Rectal smooth muscle tissue (tissue), 1 donor: ENCODE data around the gene C3orf18.

Source experiments
- H3K27ac ChIP-seq: one replicate; pipeline ENCODE4 v1.7.0; 2013; ENCODE audit warnings: low read depth, low read length, inconsistent platforms
- H3K27me3 ChIP-seq: one replicate; pipeline ENCODE4 v1.7.0; 2013; ENCODE audit warnings: low read length; ENCODE audit not compliant: control insufficient read depth, insufficient read depth
- H3K36me3 ChIP-seq: one replicate; pipeline ENCODE4 v1.7.0; 2013; ENCODE audit warnings: low read length; ENCODE audit not compliant: control insufficient read depth, insufficient read depth
- H3K4me1 ChIP-seq: one replicate; pipeline ENCODE4 v1.7.0; 2013; ENCODE audit warnings: low read length; ENCODE audit not compliant: control insufficient read depth, insufficient read depth
- H3K4me3 ChIP-seq: one replicate; pipeline ENCODE4 v1.7.0; 2013; ENCODE audit warnings: low read length
- H3K9ac ChIP-seq: one replicate; pipeline ENCODE4 v1.7.0; 2013; ENCODE audit warnings: low read length

C3orf18 gene

DNA sequence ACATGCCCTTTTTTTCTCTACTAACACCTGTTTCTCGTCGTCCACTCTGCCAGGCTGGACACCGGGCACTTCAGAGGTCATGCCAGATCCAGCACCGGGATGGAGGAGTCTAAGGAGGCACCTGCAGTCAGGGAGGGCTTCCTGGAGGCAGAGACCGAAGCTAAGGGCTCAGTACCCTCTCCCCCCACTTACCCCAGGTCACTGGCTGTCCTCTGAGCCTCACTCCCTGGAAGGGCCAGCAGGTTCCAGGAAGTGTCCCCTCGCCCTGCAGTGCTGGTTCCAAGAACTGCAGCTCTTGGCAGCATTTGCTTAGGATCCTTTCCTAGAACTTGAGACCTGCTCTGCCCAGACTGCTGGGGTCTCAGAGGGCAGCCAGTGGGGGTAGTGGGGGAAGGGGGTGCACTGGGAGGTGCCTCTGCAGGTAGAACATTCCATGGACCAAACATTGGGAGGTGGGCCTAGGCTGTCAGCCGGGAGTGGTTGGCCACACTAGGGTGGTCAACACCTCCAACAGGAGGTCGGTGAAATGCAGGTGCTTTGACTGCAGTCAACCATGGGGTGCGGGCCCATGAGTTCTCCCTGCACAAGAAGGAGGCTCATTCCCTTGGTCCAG, 32.7 kb upstream of the C3orf18 start:
- peaks cover 34% of the 10 kb centered on the region for H3K4me1 ChIP-seq

GRCh38 chr3:50599716-50600118, 32.2 kb upstream of the C3orf18 start:
- Histone ChIP-seq H3K27me3 (no peaks in the 10 kb centered on the region), H3K4me1 (peaks cover 34% of the 10 kb centered on the region), H3K36me3 (peaks cover 3% of the 10 kb centered on the region), H3K4me3 (no peak overlapping the region), H3K27ac (peak overlapping the region; percentile 98), H3K9ac (no peak overlapping the region)

More for the DNA sequence above, 32.7 kb upstream of the C3orf18 start:
- peak overlapping the region; percentile 98 for H3K27ac ChIP-seq
- H3K9ac ChIP-seq = peak overlapping the region; percentile 33
- peaks cover 3% of the 10 kb centered on the region for H3K36me3 ChIP-seq
- no peaks in the 10 kb centered on the region for H3K27me3 ChIP-seq
- peak overlapping the region; percentile 11 for H3K4me3 ChIP-seq

DNA sequence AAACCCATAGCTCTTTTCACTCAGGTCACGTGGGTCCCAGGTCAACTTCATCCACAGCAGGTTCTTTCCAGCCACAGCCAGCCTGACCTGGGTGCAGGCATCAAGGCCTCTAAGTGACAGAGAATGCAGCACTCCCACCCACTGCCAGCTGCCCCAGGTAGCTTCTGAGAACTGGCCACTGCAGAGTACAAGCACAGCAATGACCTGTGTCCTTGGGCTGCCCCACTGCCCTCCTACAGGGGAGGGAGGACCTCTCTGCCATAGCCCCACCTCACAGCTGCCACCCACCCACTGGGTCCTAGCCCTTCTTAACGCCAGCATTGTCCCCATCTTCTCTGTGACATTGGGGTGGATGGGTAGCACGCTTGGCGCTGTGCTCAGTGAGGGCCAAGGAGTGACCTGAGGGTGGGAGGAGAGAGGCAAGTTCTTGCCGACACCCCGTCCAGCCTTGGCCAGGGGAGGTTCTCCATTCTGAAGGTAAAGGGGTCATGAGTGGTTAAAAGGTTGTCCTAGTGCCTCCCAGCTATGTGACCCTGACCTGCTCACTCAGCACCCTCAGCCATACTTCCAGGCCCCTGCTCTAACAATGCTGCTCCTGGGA, 31.7 kb upstream of the C3orf18 start:
- Histone ChIP-seq H3K27me3 (no peaks in the 10 kb centered on the region), H3K9ac (no peak overlapping the region), H3K4me3 (no peak overlapping the region), H3K27ac (peak overlapping the region; percentile 98), H3K4me1 (peaks cover 34% of the 10 kb centered on the region), H3K36me3 (peaks cover 2% of the 10 kb centered on the region)

DNA sequence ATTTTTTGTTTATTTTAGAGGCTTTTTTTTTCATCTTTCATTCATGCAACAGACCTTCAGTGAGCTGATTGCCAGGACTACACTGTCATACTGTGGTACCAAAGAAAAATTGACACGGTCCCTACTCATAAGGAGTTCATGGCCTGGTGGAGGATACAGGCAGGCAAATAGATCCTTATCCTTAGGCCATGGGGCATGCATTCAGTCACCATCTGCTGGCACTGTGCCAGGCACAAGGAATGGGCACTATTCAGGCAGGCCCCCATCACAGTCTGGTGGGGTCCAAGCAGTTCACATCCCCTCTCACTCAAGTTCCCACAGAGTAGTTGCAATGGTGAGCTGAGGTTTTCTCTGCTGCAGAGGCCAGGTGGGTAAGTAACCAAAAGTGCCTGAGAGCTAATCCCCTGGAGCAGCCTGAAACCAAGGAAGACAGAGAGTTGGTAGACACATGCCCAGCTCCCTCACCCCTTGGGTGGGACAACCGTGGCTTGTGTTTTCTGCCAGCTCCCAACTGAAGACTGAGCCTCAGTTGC, 26.8 kb upstream of the C3orf18 start:
- no peaks in the 10 kb centered on the region for H3K36me3 ChIP-seq
- H3K4me1 ChIP-seq = peaks cover 3% of the 10 kb centered on the region
- H3K27ac ChIP-seq = no peak overlapping the region
- H3K4me3 ChIP-seq = no peak overlapping the region
- no peaks in the 10 kb centered on the region for H3K27me3 ChIP-seq
- H3K9ac ChIP-seq = no peak overlapping the region

- H3K4me3 ChIP-seq = no peak overlapping the region
- H3K9ac ChIP-seq = no peak overlapping the region
- H3K27ac ChIP-seq = no peak overlapping the region
- no peaks in the 10 kb centered on the region for H3K36me3 ChIP-seq
- H3K4me1 ChIP-seq = no peaks in the 10 kb centered on the region
- H3K27me3 ChIP-seq = no peaks in the 10 kb centered on the region
Measured at GRCh38 chr3:50592568-50592967, 25.0 kb upstream of the C3orf18 start.

GRCh38 chr3:50591196-50591741, 23.7 kb upstream of the C3orf18 start:
- no peak overlapping the region for H3K9ac ChIP-seq
- H3K36me3 ChIP-seq = no peaks in the 10 kb centered on the region
- no peak overlapping the region for H3K4me3 ChIP-seq
- no peaks in the 10 kb centered on the region for H3K27me3 ChIP-seq
- no peaks in the 10 kb centered on the region for H3K4me1 ChIP-seq
- no peak overlapping the region for H3K27ac ChIP-seq

- no peak overlapping the region for H3K9ac ChIP-seq
- H3K4me1 ChIP-seq = no peaks in the 10 kb centered on the region
- no peak overlapping the region for H3K27ac ChIP-seq
Measured at GRCh38 chr3:50588759-50589433, 21.3 kb upstream of the C3orf18 start.

DNA sequence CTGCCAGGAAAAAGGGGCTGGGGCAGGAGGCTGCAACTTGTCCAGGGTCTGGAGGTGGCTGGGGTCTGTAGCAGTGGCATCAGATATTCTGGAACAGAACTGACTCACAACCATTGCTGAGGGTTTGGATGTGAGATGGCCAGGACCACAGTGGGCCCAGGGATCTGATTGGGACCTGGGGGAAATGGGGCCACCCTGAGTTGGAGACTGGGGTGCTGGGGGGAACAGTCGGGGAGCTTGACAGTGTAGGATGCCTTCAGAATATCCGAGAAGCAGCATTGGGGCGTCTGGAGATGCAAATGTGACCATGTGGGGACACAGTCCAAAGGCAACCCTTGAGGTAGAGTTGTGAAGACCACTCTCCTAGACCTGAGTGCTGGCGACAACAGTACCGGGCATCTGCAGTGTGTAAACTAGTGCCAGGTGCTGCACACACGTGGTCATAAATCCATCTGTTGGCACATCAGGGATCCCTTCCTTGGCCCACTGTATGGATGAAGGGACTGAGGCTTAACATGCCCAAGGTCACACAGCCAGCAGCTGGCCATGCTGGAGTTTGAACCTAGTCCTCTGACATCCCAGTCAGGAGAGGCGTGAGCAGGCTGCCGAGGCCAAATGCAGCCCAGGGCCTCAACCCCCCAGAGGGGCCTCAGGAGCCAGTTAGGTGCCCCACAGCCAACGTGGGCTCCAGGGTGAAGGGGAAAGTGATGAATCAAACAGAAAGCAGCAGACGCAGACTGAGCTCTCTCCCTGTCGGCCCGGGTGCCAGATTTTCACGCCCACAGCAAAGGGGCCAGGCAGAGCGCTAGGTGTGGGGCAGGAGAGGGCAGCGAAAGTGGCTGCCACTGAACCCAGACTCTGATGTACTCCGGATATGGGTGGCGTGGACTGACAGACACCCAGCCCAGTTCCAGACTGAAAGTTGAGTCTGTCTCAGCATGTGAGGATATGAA, 20.5 kb upstream of the C3orf18 start:
- H3K9ac ChIP-seq = no peak overlapping the region
- H3K27ac ChIP-seq = no peak overlapping the region

More at GRCh38 chr3:50588759-50589433, 21.3 kb upstream of the C3orf18 start:
- Histone ChIP-seq H3K36me3 (no peaks in the 10 kb centered on the region), H3K27me3 (no peaks in the 10 kb centered on the region), H3K4me3 (no peak overlapping the region)

GRCh38 chr3:50587373-50587772, 19.8 kb upstream of the C3orf18 start:
- Histone ChIP-seq H3K27ac (no peak overlapping the region), H3K4me1 (no peaks in the 10 kb centered on the region), H3K27me3 (no peaks in the 10 kb centered on the region), H3K4me3 (no peak overlapping the region), H3K9ac (no peak overlapping the region), H3K36me3 (no peaks in the 10 kb centered on the region)

More for the DNA sequence above, 20.5 kb upstream of the C3orf18 start:
- H3K27me3 ChIP-seq = no peaks in the 10 kb centered on the region
- H3K36me3 ChIP-seq = no peaks in the 10 kb centered on the region
- no peak overlapping the region for H3K4me3 ChIP-seq
- no peaks in the 10 kb centered on the region for H3K4me1 ChIP-seq

DNA sequence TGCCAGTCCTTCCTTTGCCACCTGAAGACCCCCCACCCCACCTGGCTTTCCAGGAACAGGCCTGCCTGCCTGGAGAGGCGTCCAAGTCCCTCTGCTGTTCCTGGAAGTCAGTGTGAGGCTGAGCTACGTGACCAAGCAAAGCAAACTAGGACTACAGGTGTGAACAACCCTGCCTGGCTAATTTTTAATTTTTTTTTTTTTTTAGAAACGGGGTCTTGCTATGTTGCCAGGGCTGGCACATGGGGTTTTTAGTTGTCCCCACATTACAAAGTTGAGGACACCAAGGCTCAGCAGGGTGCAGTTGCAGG, 19.2 kb upstream of the C3orf18 start:
- H3K27ac ChIP-seq = no peak overlapping the region
- no peaks in the 10 kb centered on the region for H3K36me3 ChIP-seq
- no peak overlapping the region for H3K9ac ChIP-seq
- no peak overlapping the region for H3K4me3 ChIP-seq
- no peaks in the 10 kb centered on the region for H3K4me1 ChIP-seq
- H3K27me3 ChIP-seq = no peaks in the 10 kb centered on the region

DNA sequence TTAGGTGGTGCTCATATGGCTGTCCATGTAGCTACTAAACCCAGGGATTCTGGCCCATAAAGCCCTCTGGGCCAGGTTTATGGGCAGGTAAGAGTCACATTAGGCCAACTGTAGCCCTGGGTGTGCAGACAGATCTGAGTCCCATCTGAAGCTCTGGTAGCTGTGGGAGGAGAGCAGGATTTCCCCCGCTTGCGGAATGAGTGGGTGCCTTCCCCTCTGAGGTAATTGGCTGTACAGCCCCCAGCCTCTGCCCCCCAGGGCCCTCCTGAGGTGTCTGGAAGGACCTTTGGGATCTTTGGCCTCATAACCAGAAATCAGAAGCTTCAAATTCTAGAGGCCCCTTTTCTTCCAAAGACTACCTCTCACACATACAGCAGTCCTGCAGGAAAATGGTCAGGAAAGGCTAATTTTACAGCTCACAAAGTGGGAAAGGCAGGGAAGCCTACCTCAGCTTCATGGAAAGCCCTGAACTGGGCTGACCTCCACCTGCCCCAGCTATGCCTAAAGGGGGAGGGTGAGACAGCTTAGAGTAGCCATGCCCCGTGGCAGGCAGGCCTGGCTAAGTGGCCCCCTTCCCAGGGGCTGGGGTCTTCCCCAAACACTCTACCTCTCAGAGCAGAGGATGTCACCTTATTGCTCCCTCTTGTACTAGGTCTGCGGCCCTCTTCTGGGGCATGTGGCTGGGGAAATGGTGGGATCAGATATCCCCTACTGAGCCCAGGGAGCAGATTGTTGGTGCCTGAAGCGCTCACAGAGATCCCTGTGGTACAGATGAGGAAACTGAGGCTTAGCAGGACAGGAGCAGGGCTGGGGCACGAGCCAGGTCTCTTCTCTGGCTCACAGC, 18.6 kb upstream of the C3orf18 start:
- H3K9ac ChIP-seq = no peak overlapping the region
- no peak overlapping the region for H3K4me3 ChIP-seq
- H3K27me3 ChIP-seq = no peaks in the 10 kb centered on the region
- H3K4me1 ChIP-seq = no peaks in the 10 kb centered on the region
- no peaks in the 10 kb centered on the region for H3K36me3 ChIP-seq
- H3K27ac ChIP-seq = no peak overlapping the region
